ENCODE measurements around the gene CAMK1.

Gene CAMK1

GRCh38 chr3:9750556-9751411 is 19.0 kb downstream of the CAMK1 start:
- Histone ChIP-seq H3K9me3 (no peaks in the 10 kb centered on the region), H3K27me3 (ENCODE audit: low read depth) (no peaks in the 10 kb centered on the region), H3K36me3 (replicated peaks) (peaks cover 51% of the 10 kb centered on the region), H3K4me1 (peaks cover 5% of the 10 kb centered on the region), H3K4me3 (peak overlapping the region; percentile 57)
- peak in 1 of 2 experiments; percentile 29 for DNase-seq (ENCODE audit: low spot score in 2 of 2)
- in situ Hi-C loops (cut with MboI; ENCODE audit: low sequenced_read_pairs), result no loop called here

GRCh38 chr3:9749645-9750555 is 19.8 kb downstream of the CAMK1 start, which contains the start of gene OGG1:
Gene OGG1, plus strand, starts transcription at chr3:9749952. Its CDS starts 335 bp downstream, at chr3:9750287.
- H3K9me3 ChIP-seq, result no peaks in the 10 kb centered on the region
- H3K4me3 ChIP-seq, result peak within 1 kb of the TSS; percentile 57
- in situ Hi-C loops (cut with MboI; ENCODE audit: low sequenced_read_pairs), result no loop called here
- DNase-seq (ENCODE audit: low spot score in 2 of 2), result peak; percentile 95 to 99
- H3K4me1 ChIP-seq, result peaks cover 5% of the 10 kb centered on the region
- H3K36me3 ChIP-seq (replicated peaks), result peaks cover 57% of the 10 kb centered on the region
- no peaks in the 10 kb centered on the region for H3K27me3 ChIP-seq (ENCODE audit: low read depth)

- peak overlapping the region; percentile 57 for H3K4me3 ChIP-seq
- H3K4me1 ChIP-seq, result peaks cover 5% of the 10 kb centered on the region
- in situ Hi-C loops (cut with MboI; ENCODE audit: low sequenced_read_pairs), result no loop called here
- H3K36me3 ChIP-seq (replicated peaks), result peaks cover 63% of the 10 kb centered on the region
- H3K9me3 ChIP-seq, result no peaks in the 10 kb centered on the region
- no peaks in the 10 kb centered on the region for H3K27me3 ChIP-seq (ENCODE audit: low read depth)
- DNase-seq (ENCODE audit: low spot score in 2 of 2), result peak in 1 of 2 experiments; percentile 43
These were observed 20.5 kb downstream of the CAMK1 start for GRCh38 chr3:9749296-9749644.

GRCh38 chr3:9748031-9748430 is 21.7 kb downstream of the CAMK1 start:
- Histone ChIP-seq H3K27me3 (ENCODE audit: low read depth) (no peaks in the 10 kb centered on the region), H3K4me3 (no peak overlapping the region), H3K36me3 (replicated peaks) (peaks cover 75% of the 10 kb centered on the region), H3K4me1 (peaks cover 5% of the 10 kb centered on the region), H3K9me3 (no peaks in the 10 kb centered on the region)
- no peak for DNase-seq (ENCODE audit: low spot score in 2 of 2)
- in situ Hi-C loops (cut with MboI; ENCODE audit: low sequenced_read_pairs), result no loop called here

- DNase-seq (ENCODE audit: low spot score in 2 of 2), result no peak
- in situ Hi-C loops (cut with MboI; ENCODE audit: low sequenced_read_pairs), result no loop called here
- Histone ChIP-seq H3K4me3 (no peak overlapping the region), H3K27me3 (ENCODE audit: low read depth) (no peaks in the 10 kb centered on the region), H3K4me1 (peaks cover 5% of the 10 kb centered on the region), H3K36me3 (replicated peaks) (peaks cover 80% of the 10 kb centered on the region), H3K9me3 (no peaks in the 10 kb centered on the region)
These were observed 22.5 kb downstream of the CAMK1 start for GRCh38 chr3:9747267-9747666.

GRCh38 chr3:9746330-9746729 is 23.4 kb downstream of the CAMK1 start:
- Histone ChIP-seq H3K27me3 (ENCODE audit: low read depth) (no peaks in the 10 kb centered on the region), H3K4me3 (no peak overlapping the region), H3K9me3 (no peaks in the 10 kb centered on the region), H3K36me3 (replicated peaks) (peaks cover 80% of the 10 kb centered on the region), H3K4me1 (peaks cover 5% of the 10 kb centered on the region)
- no peak for DNase-seq (ENCODE audit: low spot score in 2 of 2)
- in situ Hi-C loops (cut with MboI; ENCODE audit: low sequenced_read_pairs), result no loop called here

GRCh38 chr3:9745521-9745920 is 24.2 kb downstream of the CAMK1 start:
- Histone ChIP-seq H3K4me3 (no peak overlapping the region), H3K27me3 (ENCODE audit: low read depth) (no peaks in the 10 kb centered on the region), H3K9me3 (no peaks in the 10 kb centered on the region), H3K4me1 (peaks cover 5% of the 10 kb centered on the region), H3K36me3 (replicated peaks) (peaks cover 86% of the 10 kb centered on the region)
- no peak for DNase-seq (ENCODE audit: low spot score in 2 of 2)
- in situ Hi-C loops (cut with MboI; ENCODE audit: low sequenced_read_pairs), result no loop called here

GRCh38 chr3:9744162-9744561 is 25.6 kb downstream of the CAMK1 start:
- H3K36me3 ChIP-seq (replicated peaks), result peaks cover 97% of the 10 kb centered on the region
- no peak for DNase-seq (ENCODE audit: low spot score in 2 of 2)
- H3K9me3 ChIP-seq, result no peaks in the 10 kb centered on the region
- in situ Hi-C loops (cut with MboI; ENCODE audit: low sequenced_read_pairs), result no loop called here
- H3K27me3 ChIP-seq (ENCODE audit: low read depth), result no peaks in the 10 kb centered on the region
- peaks cover 3% of the 10 kb centered on the region for H3K4me1 ChIP-seq
- no peak overlapping the region for H3K4me3 ChIP-seq

GRCh38 chr3:9743548-9743947 is 26.2 kb downstream of the CAMK1 start:
- in situ Hi-C loops (cut with MboI; ENCODE audit: low sequenced_read_pairs), result no loop called here
- Histone ChIP-seq H3K4me3 (no peak overlapping the region), H3K9me3 (no peaks in the 10 kb centered on the region), H3K27me3 (ENCODE audit: low read depth) (no peaks in the 10 kb centered on the region), H3K4me1 (no peaks in the 10 kb centered on the region), H3K36me3 (replicated peaks) (peaks cover 99% of the 10 kb centered on the region)
- no peak for DNase-seq (ENCODE audit: low spot score in 2 of 2)

- no peak for DNase-seq (ENCODE audit: low spot score in 2 of 2)
- in situ Hi-C loops (cut with MboI; ENCODE audit: low sequenced_read_pairs), result no loop called here
- H3K4me1 ChIP-seq, result no peaks in the 10 kb centered on the region
- no peaks in the 10 kb centered on the region for H3K9me3 ChIP-seq
- H3K27me3 ChIP-seq (ENCODE audit: low read depth), result no peaks in the 10 kb centered on the region
- H3K36me3 ChIP-seq (replicated peaks), result peaks cover 92% of the 10 kb centered on the region
- H3K4me3 ChIP-seq, result no peak overlapping the region
These were observed 27.2 kb downstream of the CAMK1 start for GRCh38 chr3:9742560-9742959.

- no peaks in the 10 kb centered on the region for H3K4me1 ChIP-seq
- in situ Hi-C loops (cut with MboI; ENCODE audit: low sequenced_read_pairs), result no loop called here
- no peak overlapping the region for H3K4me3 ChIP-seq
- H3K36me3 ChIP-seq (replicated peaks), result peaks cover 86% of the 10 kb centered on the region
- H3K9me3 ChIP-seq, result no peaks in the 10 kb centered on the region
- H3K27me3 ChIP-seq (ENCODE audit: low read depth), result no peaks in the 10 kb centered on the region
- DNase-seq (ENCODE audit: low spot score in 2 of 2), result no peak
These were observed 30.6 kb downstream of the CAMK1 start for GRCh38 chr3:9739181-9739580.

GRCh38 chr3:9736831-9737230 is 32.9 kb downstream of the CAMK1 start:
- Histone ChIP-seq H3K36me3 (replicated peaks) (peaks cover 69% of the 10 kb centered on the region), H3K9me3 (no peaks in the 10 kb centered on the region), H3K4me1 (peaks cover 8% of the 10 kb centered on the region; the same call in 1 of the 2 replicates), H3K4me3 (no peak overlapping the region), H3K27me3 (ENCODE audit: low read depth) (no peaks in the 10 kb centered on the region)
- no peak for DNase-seq (ENCODE audit: low spot score in 2 of 2)
- in situ Hi-C loops (cut with MboI; ENCODE audit: low sequenced_read_pairs), result no loop called here

GRCh38 chr3:9732740-9733115 is 37.0 kb downstream of the CAMK1 start:
- Histone ChIP-seq H3K4me1 (peaks cover 10% of the 10 kb centered on the region; the same call in 1 of the 2 replicates), H3K36me3 (replicated peaks) (peaks cover 39% of the 10 kb centered on the region), H3K27me3 (ENCODE audit: low read depth) (no peaks in the 10 kb centered on the region), H3K4me3 (peak overlapping the region; percentile 99), H3K9me3 (no peaks in the 10 kb centered on the region)
- DNase-seq (ENCODE audit: low spot score in 2 of 2), result no peak
- in situ Hi-C loops (cut with MboI; ENCODE audit: low sequenced_read_pairs), result no loop called here
